ENCODE data around the gene DRAP1.

The DRAP1 gene

GRCh38 chr11:65897020-65897471, 22.2 kb upstream of the DRAP1 start:
- no peak for TF ChIP-seq CTCF (IDR thresholded peaks at IDR 0.05; ENCODE audit: control insufficient read depth, insufficient read depth, low read depth, low read length, missing control alignments)
- peak overlapping the region; percentile 100 for H3K4me3 ChIP-seq (ENCODE audit: control insufficient read depth, low read depth, low read length)
- DNase-seq (ENCODE audit: low read depth), result no peak

- DNase-seq (ENCODE audit: low read depth), result no peak
- TF ChIP-seq CTCF (IDR thresholded peaks at IDR 0.05; ENCODE audit: control insufficient read depth, insufficient read depth, low read depth, low read length, missing control alignments), result no peak
- peak overlapping the region; percentile 100 for H3K4me3 ChIP-seq (ENCODE audit: control insufficient read depth, low read depth, low read length)
Measured at GRCh38 chr11:65898656-65899355, 20.4 kb upstream of the DRAP1 start.

- no peak for DNase-seq (ENCODE audit: low read depth)
- H3K4me3 ChIP-seq (ENCODE audit: control insufficient read depth, low read depth, low read length), result peak overlapping the region; percentile 100
- TF ChIP-seq CTCF (IDR thresholded peaks at IDR 0.05; ENCODE audit: control insufficient read depth, insufficient read depth, low read depth, low read length, missing control alignments), result no peak
Measured at GRCh38 chr11:65899356-65900124, 19.7 kb upstream of the DRAP1 start.

GRCh38 chr11:65900125-65900898, 18.9 kb upstream of the DRAP1 start, which contains the start of gene FOSL1:
Gene FOSL1, minus strand, starts transcription at chr11:65900388. Its CDS starts 49 bp downstream, at chr11:65900339.
- peak within 1 kb of the TSS; percentile 100 for H3K4me3 ChIP-seq (ENCODE audit: control insufficient read depth, low read depth, low read length)
- peak; percentile 86 for DNase-seq (ENCODE audit: low read depth)
- TF ChIP-seq CTCF (IDR thresholded peaks at IDR 0.05; ENCODE audit: control insufficient read depth, insufficient read depth, low read depth, low read length, missing control alignments), result no peak

- DNase-seq (ENCODE audit: low read depth), result no peak
- no peak for TF ChIP-seq CTCF (IDR thresholded peaks at IDR 0.05; ENCODE audit: control insufficient read depth, insufficient read depth, low read depth, low read length, missing control alignments)
- no peak overlapping the region; the same call in 1 of the 2 replicates for H3K4me3 ChIP-seq (ENCODE audit: control insufficient read depth, low read depth, low read length)
Measured at GRCh38 chr11:65900899-65901180, 18.4 kb upstream of the DRAP1 start.

GRCh38 chr11:65903068-65903481, 16.2 kb upstream of the DRAP1 start:
- DNase-seq (ENCODE audit: low read depth), result no peak
- no peak overlapping the region for H3K4me3 ChIP-seq (ENCODE audit: control insufficient read depth, low read depth, low read length)
- no peak for TF ChIP-seq CTCF (IDR thresholded peaks at IDR 0.05; ENCODE audit: control insufficient read depth, insufficient read depth, low read depth, low read length, missing control alignments)
